B cell (primary cell): Measurements from ENCODE around the gene CAPG. TPM values are rescaled to one million over a fixed set of nuclear protein-coding genes. Genes with fewer than 3 reads are reported as not detected.

Experiments
- ATAC-seq: fragments of 200-7000 bp; cut with Tn5 transposase; one replicate; pipeline ENCODE4 v1.10.0; 2021; ENCODE audit warnings: low read depth, mild to moderate bottlenecking, moderate number of reproducible peaks, moderate library complexity
- CTCF ChIA-PET: fragments of 350-600 bp; sonication (Branson Sonifier 250); formaldehyde crosslinking; loops from one replicate; lab custom pipeline; 2021; ENCODE audit warnings: antibody characterized with exemption, inconsistent platforms; lab: Charles Lee
- POLR2A ChIA-PET: fragments of 350-600 bp; sonication (Branson Sonifier 250); formaldehyde crosslinking; loops from one replicate; lab custom pipeline; 2021; ENCODE audit warnings: antibody characterized with exemption; lab: Charles Lee
- DNase-seq: peaks from one replicate; pipeline ENCODE4 v3.0.0; 2013
- H2AFZ ChIP-seq: 2 replicates; pipeline ENCODE4 v1.6.1; 2012; ENCODE audit warnings: mild to moderate bottlenecking, low read depth, low read length; ENCODE audit not compliant: insufficient read depth, poor library complexity, severe bottlenecking
- H3K27ac ChIP-seq, 2 donors: 1 replicate in 1 of 2; 2 replicates in 1 of 2; pipeline ENCODE4 v1.5.1; 2012 to 2013; ENCODE audit warnings: low read length in 2 of 2, mild to moderate bottlenecking in 2 of 2, moderate library complexity in 1 of 2
- H3K27me3 ChIP-seq, 4 experiments: fragments of 200-600 bp in 1 of 4; sonication (generic) in 1 of 4; replicated peaks in 1 of 4; 1 replicate in 2 of 4; 2 replicates in 2 of 4; pipeline versions ENCODE4 v1.6.1 to v1.7.0; 2013 to 2016; ENCODE audit warnings: low read length in 3 of 4, mild to moderate bottlenecking in 2 of 4, mixed read lengths in 1 of 4, moderate library complexity in 1 of 4; ENCODE audit not compliant: insufficient read depth in 4 of 4, control insufficient read depth in 3 of 4; ENCODE audit errors: control extremely low read depth in 1 of 4
- H3K36me3 ChIP-seq, 2 experiments: replicated peaks in 1 of 2; 1 replicate in 1 of 2; 2 replicates in 1 of 2; pipeline versions ENCODE4 v1.6.1 to v1.7.1; 2013; ENCODE audit warnings: low read length in 1 of 2; ENCODE audit not compliant: insufficient read depth in 2 of 2, control insufficient read depth in 1 of 2; ENCODE audit errors: control extremely low read depth in 1 of 2, extremely low read depth in 1 of 2
- H3K4me1 ChIP-seq, 2 donors: fragments of 200-600 bp in 1 of 2; sonication (generic) in 1 of 2; 1 replicate in 1 of 2; 2 replicates in 1 of 2; pipeline versions ENCODE4 v1.5.1 to v1.6.1; 2013 to 2017; ENCODE audit warnings: low read length in 2 of 2; ENCODE audit not compliant: control insufficient read depth in 2 of 2, insufficient read depth in 2 of 2
- H3K4me2 ChIP-seq: replicated peaks from 2 replicates; pipeline ENCODE3; 2012; ENCODE audit warnings: mild to moderate bottlenecking, low read depth, low read length; ENCODE audit not compliant: poor library complexity, severe bottlenecking
- H3K4me3 ChIP-seq, 5 experiments: fragments of 200-600 bp in 1 of 5; sonication (generic) in 1 of 5; 1 replicate in 3 of 5; 2 replicates in 2 of 5; pipeline versions ENCODE4 v1.5.1 to v1.7.0; 2011 to 2016; ENCODE audit warnings: low read length in 4 of 5, mild to moderate bottlenecking in 4 of 5, low read depth in 2 of 5, control low read depth in 1 of 5, moderate library complexity in 1 of 5; ENCODE audit not compliant: insufficient read depth in 1 of 5; ENCODE audit errors: control extremely low read depth in 1 of 5, extremely low read depth in 1 of 5
- H3K79me2 ChIP-seq: fragments of 200-600 bp; sonication (generic); one replicate; pipeline ENCODE4 v1.6.0; 2016; ENCODE audit warnings: low read length; ENCODE audit not compliant: control insufficient read depth, insufficient read depth
- H3K9ac ChIP-seq: fragments of 200-600 bp; sonication (generic); 2 replicates; pipeline ENCODE4 v1.6.1; 2017; ENCODE audit warnings: mild to moderate bottlenecking, low read length, moderate library complexity
- H3K9me3 ChIP-seq, 3 donors: one replicate each; pipeline versions ENCODE4 v1.6.1 to v1.7.1; 2013; ENCODE audit warnings: low read length in 2 of 3; ENCODE audit not compliant: control insufficient read depth in 2 of 3, insufficient read depth in 1 of 3; ENCODE audit errors: control extremely low read depth in 1 of 3
- H4K20me1 ChIP-seq: 2 replicates; pipeline ENCODE4 v1.6.0; 2012; ENCODE audit warnings: mild to moderate bottlenecking, low read length; ENCODE audit not compliant: insufficient read depth, control insufficient read depth, poor library complexity, severe bottlenecking
- H3K27ac Mint-ChIP-seq: one replicate; pipeline ENCODE4 v1.8.0; 2021; ENCODE audit warnings: mixed read lengths
- H3K27me3 Mint-ChIP-seq: one replicate; pipeline ENCODE4 v1.8.0; 2021; ENCODE audit warnings: mixed read lengths
- H3K4me1 Mint-ChIP-seq: one replicate; pipeline ENCODE4 v1.8.0; 2021; ENCODE audit warnings: mixed read lengths
- H3K4me3 Mint-ChIP-seq: one replicate; pipeline ENCODE4 v1.8.0; 2021; ENCODE audit warnings: mixed read lengths
- H3K9me3 Mint-ChIP-seq: one replicate; pipeline ENCODE4 v1.8.0; 2022; ENCODE audit warnings: mixed read lengths; ENCODE audit not compliant: insufficient read depth
- EZH2 ChIP-seq: IDR thresholded peaks from 2 replicates; pipeline ENCODE4 v1.6.1; 2012; ENCODE audit warnings: borderline replicate concordance, low read depth, mild to moderate bottlenecking, moderate library complexity, low read length; ENCODE audit not compliant: insufficient read depth, poor library complexity, severe bottlenecking
- WGBS: methylation state at CpG from one replicate; pipeline ENCODE4 v1.1.5; 2013; ENCODE audit warnings: missing lambda C conversion rate; ENCODE audit not compliant: insufficient coverage; 5-methylcytosine and 5-hydroxymethylcytosine counted together
- intact Hi-C: fragments of 100-400 bp; cut with micrococcal nuclease; formaldehyde crosslinking; loops from one replicate; pipeline ENCODE4 v1.10.0; 2022
- polyA plus RNA-seq: library from polyadenylated mRNA; depleted of rRNA; stranded (reverse); fragments of >200 nt; gene quantifications from 2 replicates; pipeline ENCODE4 v1.2.3, GENCODE V29; 2012
- total RNA-seq, 2 donors: library from RNA; stranded (reverse); fragments of 120-200 nt in 1 of 2; gene quantifications; 1 replicate in 1 of 2; 2 replicates in 1 of 2; pipeline versions ENCODE4 v1.2.3 to v1.2.4, GENCODE V29; 2013 to 2022
- TF ChIP-seq, protein P1 (sequence below): fragments of 200-600 bp; IDR thresholded peaks from one replicate; pipeline ENCODE4 v1.8.0; 2022; ENCODE audit warnings: antibody characterized with exemption, mild to moderate bottlenecking

The CAPG gene
- total and polyA plus RNA-seq, 2 donors (not counting 1 experiment from before 2014, with no cell fraction given): 158 to 210 TPM

DNA sequence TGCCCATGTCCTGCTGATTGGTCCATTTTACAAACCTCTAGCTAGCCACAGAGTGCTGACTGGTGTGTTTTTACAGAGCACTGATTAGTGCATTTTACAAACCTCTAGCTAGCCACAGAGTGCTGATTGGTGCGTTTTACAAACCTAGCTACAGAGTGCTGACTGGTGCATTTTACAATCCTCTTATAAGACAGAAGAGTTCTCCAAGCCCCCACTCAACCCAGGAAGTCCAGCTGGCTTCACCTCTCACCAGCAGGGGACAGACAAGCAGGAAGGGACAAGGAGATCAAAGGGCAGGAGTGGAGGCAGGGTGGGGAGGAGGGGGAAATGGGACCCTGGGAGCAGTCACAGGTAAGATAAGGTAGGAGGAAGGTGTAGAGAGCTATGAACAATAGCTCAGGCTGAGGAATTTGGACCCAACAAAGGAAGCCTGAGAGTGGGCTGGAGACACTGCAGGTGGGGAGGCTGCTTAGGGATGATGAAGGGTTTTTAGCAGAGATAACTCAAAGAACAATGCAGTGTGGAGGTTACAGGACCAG, 45.5 kb upstream of the CAPG start:
- no peak overlapping the region for H3K9ac ChIP-seq
- TF ChIP-seq, protein P1, sequence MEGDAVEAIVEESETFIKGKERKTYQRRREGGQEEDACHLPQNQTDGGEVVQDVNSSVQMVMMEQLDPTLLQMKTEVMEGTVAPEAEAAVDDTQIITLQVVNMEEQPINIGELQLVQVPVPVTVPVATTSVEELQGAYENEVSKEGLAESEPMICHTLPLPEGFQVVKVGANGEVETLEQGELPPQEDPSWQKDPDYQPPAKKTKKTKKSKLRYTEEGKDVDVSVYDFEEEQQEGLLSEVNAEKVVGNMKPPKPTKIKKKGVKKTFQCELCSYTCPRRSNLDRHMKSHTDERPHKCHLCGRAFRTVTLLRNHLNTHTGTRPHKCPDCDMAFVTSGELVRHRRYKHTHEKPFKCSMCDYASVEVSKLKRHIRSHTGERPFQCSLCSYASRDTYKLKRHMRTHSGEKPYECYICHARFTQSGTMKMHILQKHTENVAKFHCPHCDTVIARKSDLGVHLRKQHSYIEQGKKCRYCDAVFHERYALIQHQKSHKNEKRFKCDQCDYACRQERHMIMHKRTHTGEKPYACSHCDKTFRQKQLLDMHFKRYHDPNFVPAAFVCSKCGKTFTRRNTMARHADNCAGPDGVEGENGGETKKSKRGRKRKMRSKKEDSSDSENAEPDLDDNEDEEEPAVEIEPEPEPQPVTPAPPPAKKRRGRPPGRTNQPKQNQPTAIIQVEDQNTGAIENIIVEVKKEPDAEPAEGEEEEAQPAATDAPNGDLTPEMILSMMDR: no peak
- no peak for TF ChIP-seq EZH2

DNA sequence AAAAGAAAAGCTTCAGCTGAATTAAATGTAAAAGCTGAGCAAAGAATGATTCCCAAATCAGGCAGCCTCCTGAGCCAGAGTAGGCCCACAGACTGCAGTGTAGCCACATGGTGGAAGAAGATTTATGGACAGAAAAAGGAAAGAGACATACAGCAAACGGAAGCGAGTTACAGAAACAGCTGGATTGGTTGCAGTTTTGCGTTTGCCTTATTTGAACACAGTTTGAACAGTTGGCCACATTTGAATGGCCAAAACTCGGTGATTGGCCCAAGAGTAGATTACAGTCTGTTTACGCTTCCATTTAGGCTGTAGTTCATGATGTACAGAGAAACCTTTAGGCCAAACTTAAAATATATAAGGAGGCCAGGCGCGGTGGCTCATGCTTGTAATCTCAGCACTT, 43.4 kb upstream of the CAPG start:
- Histone ChIP-seq H3K27me3 (no peaks in the 10 kb centered on the region), H4K20me1 (no peaks in the 10 kb centered on the region), H3K36me3 (no peaks in the 10 kb centered on the region), H3K27ac (no peak overlapping the region), H3K9ac (no peak overlapping the region), H3K4me3 (no peak overlapping the region), H3K79me2 (no peaks in the 10 kb centered on the region), H3K4me2 (no peak overlapping the region), H3K9me3 (no peaks in the 10 kb centered on the region), H3K4me1 (no peaks in the 10 kb centered on the region), H2AFZ (no peak overlapping the region)
- no peaks in the 10 kb centered on the region for H3K27me3 Mint-ChIP-seq
- no peaks in the 10 kb centered on the region for H3K9me3 Mint-ChIP-seq
- DNase-seq (no peak), ATAC-seq (no peak)
- no peak overlapping the region for H3K4me3 Mint-ChIP-seq
- ChIA-PET CTCF (no interaction called here), POLR2A (no interaction called here)
- H3K4me1 Mint-ChIP-seq: no peaks in the 10 kb centered on the region
- intact Hi-C loops: no loop called here
- no peak overlapping the region for H3K27ac Mint-ChIP-seq
- WGBS: 52% methylated on average over 6 of the region's 7 CpGs
- no peak for TF ChIP-seq EZH2
- TF ChIP-seq, protein P1: no peak

More for the DNA sequence above, 45.5 kb upstream of the CAPG start:
- no peaks in the 10 kb centered on the region for H3K36me3 ChIP-seq
- no peaks in the 10 kb centered on the region for H3K27me3 ChIP-seq
- H3K4me1 ChIP-seq: no peaks in the 10 kb centered on the region
- no peak overlapping the region for H3K4me3 ChIP-seq
- H3K79me2 ChIP-seq: no peaks in the 10 kb centered on the region
- POLR2A ChIA-PET: no interaction called here
- Mint-ChIP-seq H3K27ac (no peak overlapping the region), H3K9me3 (no peaks in the 10 kb centered on the region), H3K4me1 (no peaks in the 10 kb centered on the region), H3K4me3 (no peak overlapping the region), H3K27me3 (no peaks in the 10 kb centered on the region)
- H3K27ac ChIP-seq: no peak overlapping the region
- CTCF ChIA-PET: no interaction called here
- no peak for DNase-seq
- H2AFZ ChIP-seq: no peak overlapping the region
- intact Hi-C loops: no loop called here
- no peak for ATAC-seq
- H3K4me2 ChIP-seq: no peak overlapping the region
- WGBS: no CpG with 5 or more reads among the region's 1 CpG
- no peaks in the 10 kb centered on the region for H3K9me3 ChIP-seq
- no peaks in the 10 kb centered on the region for H4K20me1 ChIP-seq
